ENCODE measurements around the gene GPC3.

- no peak for TF ChIP-seq EZH2phosphoT487 (IDR thresholded peaks at IDR 0.05; ENCODE audit: unreplicated experiment)
- TF ChIP-seq CTCF (conservative IDR thresholded peaks at IDR 0.05; ENCODE audit: low read depth in 2 of 2) = peak; percentile 66 to 79
- TF ChIP-seq EZH2 (IDR thresholded peaks at IDR 0.05; ENCODE audit: low read depth, unreplicated experiment) = no peak
- no peak for TF ChIP-seq STAT1 (IDR thresholded peaks at IDR 0.05; ENCODE audit: unreplicated experiment)
- TF ChIP-seq CREB1 (CRISPR knock-in tag; IDR thresholded peaks at IDR 0.05; ENCODE audit: low read depth) = peak; percentile 60
- no peak for TF ChIP-seq POLR2AphosphoS5 (IDR thresholded peaks at IDR 0.05; ENCODE audit: low read depth)
- no peak for TF ChIP-seq REST (IDR thresholded peaks at IDR 0.05; ENCODE audit: unreplicated experiment)
- peak; percentile 50 for TF ChIP-seq JUNB (IDR thresholded peaks at IDR 0.05; ENCODE audit: unreplicated experiment)
- no peak for TF ChIP-seq ETS1 (IDR thresholded peaks at IDR 0.05)
- no peak for TF ChIP-seq ZNF114 (CRISPR knock-in tag; IDR thresholded peaks at IDR 0.05)
- no peak for TF ChIP-seq ZNF331 (CRISPR knock-in tag; IDR thresholded peaks at IDR 0.05; ENCODE audit: low read depth)
These were observed 63.5 kb downstream of the GPC3 start for GRCh38 chrX:133921764-133922389.

All from GM23338 (cell line).